GM18861 (cell line): Measurements from ENCODE around the gene KIRREL3.
A peak's percentile ranks its signal among the peaks of the same experiment; 100 is the strongest.

Source experiments
- ATAC-seq: cut with Tn5 transposase; IDR thresholded peaks from one replicate; pipeline ENCODE4 v1.9.1; 2021; ENCODE audit not compliant: unreplicated experiment

Gene KIRREL3

DNA sequence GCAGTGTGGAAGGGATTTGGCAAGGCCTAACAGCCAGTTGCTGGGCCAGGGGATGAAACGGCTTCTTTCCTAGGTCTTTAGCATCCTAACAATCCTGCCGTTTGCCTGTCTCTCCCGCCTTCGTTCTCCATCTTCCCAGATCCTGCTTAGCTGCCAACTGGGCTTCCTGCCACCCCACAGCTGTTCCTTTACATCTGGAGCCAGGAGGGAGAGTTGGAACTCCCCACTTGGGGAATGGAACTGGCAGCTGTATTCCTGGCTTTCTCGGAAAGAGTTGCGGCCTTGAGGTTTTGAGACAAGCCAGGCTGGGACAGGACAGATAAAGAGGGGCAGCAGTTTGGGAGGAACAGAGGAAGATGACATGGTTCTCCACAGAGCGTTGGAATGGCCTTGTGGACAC lies 585.4 kb downstream of the KIRREL3 start:
- ATAC-seq, result no peak

DNA sequence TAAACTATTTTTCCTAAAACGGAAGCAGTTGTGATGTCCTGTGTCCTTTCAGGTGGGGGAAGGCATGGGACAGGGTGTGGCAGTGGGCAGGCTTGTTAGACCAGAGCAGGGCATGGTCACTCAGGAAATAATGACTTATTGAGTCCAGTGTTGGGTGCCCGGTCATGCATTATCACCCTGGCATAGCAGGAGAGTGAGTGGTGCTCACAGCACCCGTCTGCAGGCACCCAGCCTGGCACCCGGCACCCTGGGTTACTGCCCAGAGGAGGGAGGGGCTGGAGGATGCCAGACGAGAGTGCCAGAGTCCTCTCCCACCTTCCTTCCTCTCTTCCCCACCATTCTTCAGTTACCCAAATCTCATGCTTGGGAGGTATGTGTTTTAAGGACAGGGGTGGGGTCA lies 586.0 kb downstream of the KIRREL3 start:
- no peak for ATAC-seq

- no peak for ATAC-seq
Observed at GRCh38 chr11:126413843-126414405, 586.6 kb downstream of the KIRREL3 start.

DNA sequence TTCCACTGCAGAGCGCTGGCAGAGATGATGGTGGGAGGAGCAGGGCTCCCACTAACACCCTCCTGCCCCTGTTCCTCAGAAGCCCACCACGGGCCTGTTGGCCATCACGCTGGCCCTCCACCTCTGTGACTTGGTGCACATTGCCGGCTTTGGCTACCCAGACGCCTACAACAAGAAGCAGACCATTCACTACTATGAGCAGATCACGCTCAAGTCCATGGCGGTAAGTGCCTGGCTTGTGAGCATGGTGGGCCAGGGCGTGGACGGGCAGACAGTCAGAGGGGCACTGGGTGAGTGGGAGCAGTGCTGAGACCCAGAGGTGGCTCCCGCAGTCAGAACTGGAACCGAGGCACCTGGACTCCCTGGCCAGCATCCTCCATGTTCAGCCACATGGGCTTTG lies 587.1 kb downstream of the KIRREL3 start:
- no peak for ATAC-seq

DNA sequence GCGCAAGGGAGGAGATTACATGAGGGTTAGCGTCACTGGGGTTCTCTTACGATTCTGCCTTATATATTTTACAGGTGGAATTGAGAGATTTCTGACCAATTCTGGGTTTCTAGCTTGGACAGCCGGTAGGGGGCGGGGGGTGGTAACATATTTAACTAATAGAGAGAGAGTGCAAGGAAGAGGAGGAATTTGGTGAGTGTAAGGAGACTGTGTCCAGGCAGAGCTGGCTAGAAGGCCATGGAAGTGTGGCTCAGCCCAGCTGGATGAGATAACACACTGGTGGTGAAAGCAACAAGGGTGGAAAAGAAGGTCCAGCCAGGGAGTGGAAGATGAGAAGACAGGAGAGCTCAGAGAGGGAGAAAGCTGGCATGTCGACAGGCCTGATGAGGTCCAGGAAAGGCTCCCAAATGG lies 588.6 kb downstream of the KIRREL3 start:
- no peak for ATAC-seq

DNA sequence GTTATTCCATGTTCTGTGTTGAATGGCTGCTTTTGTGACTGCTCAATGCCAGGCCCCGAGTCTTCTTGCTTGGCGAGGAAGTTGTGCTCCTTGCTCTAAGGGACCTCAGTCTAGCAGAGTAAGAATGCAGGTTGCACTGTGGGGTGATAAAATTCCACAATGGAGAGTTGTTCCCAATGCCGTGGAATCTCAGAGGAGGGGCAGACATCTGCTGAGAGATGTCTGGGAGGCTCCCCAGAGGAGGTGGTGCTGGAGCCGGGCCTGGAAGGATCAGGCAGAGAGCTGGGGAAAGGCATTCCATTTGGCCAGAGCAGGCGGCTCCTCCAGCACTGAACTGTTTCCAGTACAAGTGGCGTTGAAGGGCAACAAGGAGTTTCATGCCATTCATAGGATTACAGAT lies 589.9 kb downstream of the KIRREL3 start:
- ATAC-seq, result no peak

- no peak for ATAC-seq
Observed at GRCh38 chr11:126409620-126409985, 591.0 kb downstream of the KIRREL3 start.

- ATAC-seq, result no peak
Observed at GRCh38 chr11:126408901-126409619, 591.5 kb downstream of the KIRREL3 start.

DNA sequence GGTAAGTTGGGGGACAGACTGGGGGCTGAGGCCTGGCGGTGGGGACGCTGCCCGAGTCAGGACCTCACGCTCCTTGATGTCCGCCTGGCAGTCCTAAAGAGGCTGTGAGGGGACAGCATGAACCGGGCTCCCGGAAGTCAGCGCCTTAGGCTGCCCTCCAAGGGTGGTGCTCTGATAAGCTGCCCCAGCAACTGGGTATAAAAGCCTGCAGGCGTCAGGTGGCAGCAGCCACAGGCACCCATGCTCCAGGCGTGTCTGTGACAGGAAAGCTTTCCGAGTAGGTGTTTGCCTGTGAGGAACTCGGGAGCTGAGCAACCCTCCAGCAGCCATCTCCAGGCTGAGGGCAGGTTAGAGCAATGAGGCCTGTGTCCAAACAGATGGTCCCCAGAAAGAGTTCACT lies 592.1 kb downstream of the KIRREL3 start:
- no peak for ATAC-seq

DNA sequence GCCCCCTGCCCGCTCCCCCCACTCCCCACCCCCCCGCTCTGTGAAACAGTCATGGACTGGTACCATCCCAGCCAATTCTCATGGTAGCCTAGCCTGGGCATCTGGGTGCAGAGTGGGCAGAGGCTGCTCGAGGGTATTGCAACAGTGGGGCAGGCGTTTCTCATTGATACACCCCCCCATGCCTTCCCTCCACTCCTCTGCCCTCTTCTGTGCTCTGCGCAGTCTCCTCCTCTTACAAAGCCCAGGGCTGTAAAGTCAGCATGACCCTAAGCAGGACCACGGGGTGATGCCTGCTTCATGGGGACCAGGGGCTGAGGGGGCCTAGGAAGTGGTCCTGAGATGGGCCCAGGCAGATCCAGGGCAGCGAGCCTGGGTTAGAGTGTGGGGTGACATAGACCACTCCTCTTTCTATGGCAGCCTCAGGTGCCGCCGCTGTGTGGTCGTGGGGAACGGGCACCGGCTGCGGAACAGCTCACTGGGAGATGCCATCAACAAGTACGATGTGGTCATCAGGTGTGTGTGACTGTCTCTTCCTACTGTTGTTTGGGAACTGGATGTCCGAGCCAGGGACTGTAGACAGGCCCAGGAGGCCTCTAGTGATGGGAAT lies 592.8 kb downstream of the KIRREL3 start:
- no peak for ATAC-seq

DNA sequence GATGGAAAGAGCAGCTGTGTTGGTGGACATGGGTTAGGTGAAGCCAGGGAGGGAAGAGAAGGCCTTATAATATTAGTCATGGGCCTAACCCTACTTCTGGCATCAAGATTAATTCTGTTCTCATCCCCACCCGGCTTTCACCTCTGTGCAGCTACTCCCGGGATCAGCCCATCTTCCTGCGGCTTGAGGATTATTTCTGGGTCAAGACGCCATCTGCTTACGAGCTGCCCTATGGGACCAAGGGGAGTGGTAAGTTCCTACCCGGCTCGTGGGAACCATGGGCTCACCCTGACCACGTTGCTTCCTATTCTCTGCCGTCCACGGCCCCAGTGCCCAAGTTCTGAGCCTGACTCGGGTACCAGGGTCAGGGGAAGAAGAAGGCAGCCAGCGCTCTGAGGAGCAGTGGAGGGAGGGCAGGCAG lies 593.5 kb downstream of the KIRREL3 start:
- no peak for ATAC-seq

DNA sequence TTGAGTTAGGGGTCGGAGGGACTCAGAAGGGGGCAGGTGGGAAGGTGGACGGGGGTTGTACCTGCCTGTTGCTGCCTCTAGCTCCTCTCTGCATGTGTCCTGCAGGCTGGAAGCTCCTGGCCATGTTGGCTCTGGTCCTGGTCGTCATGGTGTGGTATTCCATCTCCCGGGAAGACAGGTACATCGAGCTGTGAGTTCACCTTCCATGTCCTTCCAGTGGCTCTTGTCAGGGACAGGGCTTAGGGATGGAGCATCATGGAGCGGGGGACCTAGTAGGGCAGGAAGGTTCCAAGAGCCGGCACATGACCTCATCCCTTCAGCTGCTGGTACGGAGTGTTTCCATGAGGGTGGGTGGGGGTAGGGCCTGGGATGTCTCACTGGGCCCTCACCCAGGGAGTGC lies 594.2 kb downstream of the KIRREL3 start:
- ATAC-seq, result no peak

DNA sequence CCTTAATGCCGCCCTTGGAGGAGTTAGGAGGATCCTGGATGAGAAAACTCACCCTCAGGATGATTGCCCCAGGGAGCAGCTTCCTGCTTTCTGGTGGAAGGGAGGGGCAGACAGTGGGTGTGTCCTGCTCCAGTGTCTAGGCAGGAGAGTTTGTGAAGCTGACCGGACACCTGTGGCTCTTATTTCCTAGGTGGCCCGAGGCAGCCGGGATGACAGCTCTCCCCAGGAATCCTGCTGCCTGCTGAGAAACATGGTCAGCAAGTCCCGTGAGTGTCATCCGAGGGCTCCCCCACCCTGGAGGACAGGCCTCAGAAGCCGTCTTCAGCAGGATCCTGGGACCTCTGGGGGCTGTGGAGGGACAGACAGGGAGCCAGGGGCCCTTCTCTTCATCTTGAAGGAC lies 594.7 kb downstream of the KIRREL3 start:
- no peak for ATAC-seq

DNA sequence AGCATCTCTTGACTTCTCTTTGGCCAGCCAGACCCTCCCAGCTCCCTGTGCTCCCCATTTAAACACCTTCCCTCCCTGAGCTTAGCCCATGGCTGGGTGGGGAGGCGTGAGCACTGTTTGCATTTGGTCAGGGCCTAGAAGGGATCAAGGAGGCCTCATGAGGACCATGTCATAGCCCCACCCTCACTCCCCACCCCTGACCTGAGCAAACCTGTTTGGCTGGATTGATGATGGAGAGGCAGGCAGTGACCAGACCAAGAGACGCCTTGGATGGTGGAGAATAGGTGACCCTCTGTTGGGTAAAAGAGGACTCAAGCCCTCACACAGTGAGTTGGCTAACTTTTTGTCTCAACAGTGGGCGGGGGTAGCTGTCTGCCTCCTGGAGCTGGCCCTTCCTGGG lies 595.2 kb downstream of the KIRREL3 start:
- ATAC-seq, result no peak

DNA sequence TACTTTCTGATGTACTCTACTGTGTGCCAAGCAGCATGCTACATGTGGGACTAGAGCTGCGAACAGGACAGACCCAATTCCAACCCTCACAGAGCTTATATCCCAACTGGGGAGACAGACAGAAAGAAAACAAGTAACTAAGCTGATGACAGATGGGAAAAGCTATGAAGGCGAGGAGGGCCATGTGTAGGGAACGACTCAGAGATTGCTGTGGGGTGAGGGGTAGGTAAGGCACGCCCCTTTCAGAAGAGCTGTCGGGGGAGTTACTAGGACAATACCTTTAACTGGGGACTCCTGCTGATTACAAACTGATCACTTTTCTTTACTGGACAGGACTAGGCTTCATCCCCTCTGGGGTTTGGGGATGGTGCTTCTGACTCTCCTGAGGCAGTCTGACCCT lies 596.2 kb downstream of the KIRREL3 start:
- no peak for ATAC-seq

- peak; percentile 97 for ATAC-seq
Observed at GRCh38 chr11:126403658-126404057, 596.9 kb downstream of the KIRREL3 start.

- no peak for ATAC-seq
Observed at GRCh38 chr11:126403022-126403581, 597.5 kb downstream of the KIRREL3 start.

- no peak for ATAC-seq
Observed at GRCh38 chr11:126400479-126400878, 600.1 kb downstream of the KIRREL3 start.

DNA sequence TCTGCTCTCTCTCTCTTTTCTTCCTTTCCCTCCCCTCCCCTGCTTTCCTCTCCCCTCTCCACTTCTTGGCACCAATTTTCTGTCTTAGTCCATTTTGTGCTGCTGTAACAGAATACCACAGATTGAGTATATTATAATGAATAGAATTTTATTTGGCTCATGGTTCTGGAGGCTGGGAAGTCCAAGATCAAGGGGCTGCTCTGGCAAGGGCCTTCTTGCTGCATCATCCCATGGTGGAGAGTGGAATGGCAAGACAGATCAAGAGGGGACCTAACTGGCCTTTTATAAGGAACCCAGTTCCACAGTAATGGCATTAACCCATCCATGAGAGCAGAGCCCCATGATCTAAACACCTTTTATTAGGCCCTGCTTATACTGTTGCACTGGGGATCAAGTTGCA lies 600.6 kb downstream of the KIRREL3 start:
- ATAC-seq, result no peak

GRCh38 chr11:126398721-126399120 lies 601.8 kb downstream of the KIRREL3 start:
- ATAC-seq, result no peak

DNA sequence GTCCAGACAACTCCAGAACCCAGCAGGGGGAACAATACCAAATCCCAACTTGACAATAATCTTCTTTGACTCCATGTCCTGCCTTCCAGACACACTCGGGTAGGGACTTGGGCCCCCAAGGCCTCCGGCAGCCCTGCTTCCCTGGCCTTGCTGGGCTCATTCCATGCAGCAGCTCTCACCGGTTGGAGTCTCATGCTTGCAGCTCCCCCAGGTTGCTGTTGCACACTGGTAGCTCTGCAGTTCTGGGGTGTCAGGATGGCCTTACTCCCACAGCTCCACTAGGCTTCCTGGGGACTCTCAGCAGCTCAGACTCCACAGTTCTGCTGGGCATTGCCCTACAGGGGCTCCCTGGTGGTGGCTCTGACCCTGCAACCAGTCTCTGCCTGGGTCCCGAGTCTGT lies 602.3 kb downstream of the KIRREL3 start:
- ATAC-seq, result no peak

DNA sequence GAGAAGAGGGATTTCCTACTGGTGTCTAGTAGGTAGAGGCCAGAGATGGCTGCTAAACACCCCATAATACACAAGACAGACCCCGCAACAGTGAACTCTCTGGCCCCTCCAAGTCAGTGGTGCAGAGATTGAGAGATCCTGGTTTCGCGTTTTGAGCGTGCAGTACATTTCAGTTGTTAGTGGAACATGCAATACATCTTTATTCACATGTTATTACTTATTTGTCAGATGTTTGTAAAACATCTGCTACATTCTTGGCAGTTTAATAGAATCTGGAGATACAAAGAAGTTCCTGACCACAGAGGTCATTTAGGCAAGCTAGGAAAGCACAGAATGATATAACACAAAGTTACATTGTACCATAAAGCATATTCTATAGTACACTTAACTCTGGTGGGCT lies 603.6 kb downstream of the KIRREL3 start:
- ATAC-seq, result no peak
